GOT3 (cell line): Measurements from ENCODE around the gene PCLO.

Source experiments
- DNase-seq: peaks from one replicate; lab custom pipeline; 2025; ENCODE audit warnings: mixed read lengths; lab: John Stamatoyannopoulos, UW

Gene PCLO

GRCh38 chr7:82839063-82839462 lies 323.6 kb downstream of the PCLO start:
- no peak for DNase-seq

- no peak for DNase-seq
Observed at GRCh38 chr7:82838314-82838713, 324.4 kb downstream of the PCLO start.

- no peak for DNase-seq
Observed at GRCh38 chr7:82823073-82823472, 339.6 kb downstream of the PCLO start.

DNA sequence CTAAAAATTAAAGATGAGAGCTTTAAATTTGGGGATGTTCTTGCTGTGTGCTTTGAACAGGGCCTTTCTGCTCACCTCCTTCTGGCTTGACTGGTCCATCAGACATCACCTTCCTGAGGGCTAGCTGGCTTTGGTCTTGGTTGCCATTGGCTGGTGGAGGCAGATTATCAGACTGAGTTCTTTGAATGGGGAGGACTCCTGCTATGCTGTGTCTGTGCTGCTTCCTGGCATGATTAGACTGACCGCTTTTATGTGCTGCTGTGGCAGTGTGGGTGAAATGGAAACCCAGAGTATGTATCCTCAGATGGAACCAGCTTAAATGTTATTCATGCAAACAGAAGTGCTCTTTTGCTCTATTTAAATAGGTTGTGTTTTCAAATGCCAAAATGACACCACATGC lies 341.6 kb downstream of the PCLO start:
- no peak for DNase-seq

DNA sequence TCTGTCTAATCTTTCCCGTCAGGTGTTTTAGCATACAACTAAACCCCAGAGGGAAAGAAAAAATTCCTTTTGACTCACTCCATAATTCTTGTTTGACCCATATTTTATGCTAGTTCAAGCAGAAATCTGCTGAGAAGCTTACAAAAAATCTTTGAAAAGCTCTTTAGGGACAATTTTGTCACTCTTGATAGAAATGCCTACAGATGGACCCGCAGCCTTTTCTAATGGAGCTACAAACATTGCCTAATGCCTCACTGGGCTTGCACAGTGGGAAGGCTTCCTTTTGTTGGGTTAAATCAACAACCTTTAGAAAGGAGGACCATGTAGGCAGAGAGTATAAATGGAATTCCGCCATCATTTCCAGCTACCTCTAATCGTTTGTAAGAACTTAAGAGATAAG lies 344.5 kb downstream of the PCLO start:
- no peak for DNase-seq

DNA sequence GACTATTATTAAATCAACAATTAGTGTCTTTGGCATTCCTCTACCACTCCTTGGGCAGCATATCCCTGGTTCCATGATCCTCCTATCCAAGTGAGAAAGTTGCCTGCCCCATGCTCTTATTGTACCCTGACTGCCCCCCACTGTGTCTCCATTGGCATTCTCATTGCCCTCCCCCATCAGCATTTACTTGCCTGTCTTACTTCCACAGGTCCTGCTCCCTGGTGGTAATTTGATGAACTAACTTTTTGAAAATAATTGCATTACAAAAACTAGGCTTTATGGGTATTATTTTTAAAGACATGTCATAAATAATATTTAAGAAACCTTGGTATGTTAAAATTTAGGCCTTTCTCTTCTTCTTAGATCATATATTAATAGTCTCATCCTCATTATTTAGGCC lies 346.4 kb downstream of the PCLO start:
- no peak for DNase-seq

GRCh38 chr7:82810558-82811259 lies 352.0 kb downstream of the PCLO start:
- DNase-seq = no peak

DNA sequence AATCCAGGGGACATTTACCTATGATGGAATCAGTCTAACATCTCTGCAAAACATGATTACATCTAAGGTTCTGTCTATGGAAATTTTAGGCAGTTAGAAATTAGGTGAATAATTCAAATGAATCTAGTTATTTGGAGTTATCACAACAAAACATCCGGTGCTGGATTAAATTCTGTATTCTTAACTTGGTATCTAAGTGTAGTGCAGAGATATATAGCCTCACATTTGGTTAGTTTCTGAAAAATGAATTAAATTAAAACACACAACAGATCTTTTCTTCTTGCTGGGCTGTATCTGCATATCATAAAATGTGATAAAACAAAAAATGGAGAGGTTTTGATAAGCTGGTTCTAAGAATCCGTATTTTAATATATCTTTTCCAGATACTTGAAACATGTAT lies 354.1 kb downstream of the PCLO start:
- no peak for DNase-seq

GRCh38 chr7:82805527-82805960 lies 357.1 kb downstream of the PCLO start:
- DNase-seq = no peak

- no peak for DNase-seq
Observed at GRCh38 chr7:82803411-82803810, 359.3 kb downstream of the PCLO start.

DNA sequence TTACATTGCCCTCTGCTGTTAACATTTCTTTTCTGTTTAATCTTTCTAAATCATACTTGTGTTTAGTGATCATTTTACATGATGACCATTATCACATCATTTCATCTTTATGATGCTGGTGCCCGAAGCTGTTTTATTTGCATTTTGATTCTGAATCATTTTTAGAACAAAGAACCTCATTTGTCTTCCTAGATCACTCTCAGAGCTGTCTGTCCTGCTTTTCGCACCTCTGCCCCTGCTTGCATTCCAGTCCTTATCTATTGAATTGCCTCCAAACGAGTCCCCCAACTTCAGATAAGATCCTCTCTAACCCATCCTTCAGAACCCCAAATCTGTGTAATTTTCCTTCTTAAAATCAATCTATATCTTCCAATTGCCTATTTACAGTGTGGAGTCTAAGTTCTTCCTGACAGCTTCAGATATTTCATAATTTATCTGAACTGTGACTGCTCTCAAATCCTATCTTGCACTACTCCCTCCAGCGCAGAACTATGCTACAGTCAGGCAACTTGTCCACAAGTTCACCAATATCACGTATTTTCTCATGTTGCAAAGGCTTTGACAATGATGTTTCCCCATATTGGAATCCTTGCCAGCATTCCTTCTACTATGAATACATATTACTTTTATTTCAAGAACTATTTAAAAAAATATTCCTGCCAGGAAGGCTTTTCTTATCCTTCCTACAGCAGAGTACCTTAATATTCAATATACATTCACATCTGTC lies 372.6 kb downstream of the PCLO start:
- DNase-seq = no peak

DNA sequence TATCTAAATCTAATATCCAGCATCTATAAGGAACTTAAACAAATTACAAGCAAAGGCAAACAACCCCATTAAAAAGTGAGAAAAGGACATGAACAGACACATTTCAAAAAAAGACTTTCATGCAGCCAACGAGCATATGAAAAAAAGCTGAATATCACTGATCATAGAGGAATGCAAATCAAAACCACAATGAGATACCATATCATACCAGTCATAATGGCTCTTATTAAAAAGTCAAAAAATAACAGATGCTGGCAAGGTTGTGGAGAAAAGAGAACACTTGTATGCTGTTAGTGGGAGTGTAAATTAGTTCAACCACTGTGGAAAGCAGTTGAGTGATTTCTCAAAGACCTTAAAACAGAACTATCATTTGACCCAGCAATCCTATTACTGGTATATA lies 384.7 kb downstream of the PCLO start:
- no peak for DNase-seq

- DNase-seq = no peak
Observed at GRCh38 chr7:82762880-82763279, 399.8 kb downstream of the PCLO start.

GRCh38 chr7:82760831-82761230 lies 401.9 kb downstream of the PCLO start:
- no peak for DNase-seq

- no peak for DNase-seq
Observed at GRCh38 chr7:82760074-82760473, 402.6 kb downstream of the PCLO start.

GRCh38 chr7:82755705-82756551 lies 406.8 kb downstream of the PCLO start:
- DNase-seq = no peak

GRCh38 chr7:82750007-82750406 lies 412.7 kb downstream of the PCLO start:
- no peak for DNase-seq

DNA sequence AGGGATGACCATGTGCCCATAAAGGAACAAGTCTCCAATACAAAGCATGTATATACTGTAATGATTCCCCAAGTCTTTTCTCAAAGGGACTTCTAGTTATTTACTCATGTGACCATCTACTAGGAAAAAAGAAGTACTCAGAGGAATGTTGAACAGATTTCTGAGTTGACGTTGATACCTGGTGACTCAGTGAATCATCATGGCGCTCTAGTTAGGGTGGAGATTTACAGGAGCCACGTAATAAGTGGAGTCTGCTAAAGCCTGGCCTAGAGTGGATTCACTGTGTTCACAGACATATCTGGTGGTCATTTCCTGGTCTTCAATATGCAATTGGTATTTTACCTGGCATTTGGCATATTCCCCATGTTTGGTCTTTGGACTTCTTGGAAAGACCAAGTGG lies 416.9 kb downstream of the PCLO start:
- DNase-seq = no peak

DNA sequence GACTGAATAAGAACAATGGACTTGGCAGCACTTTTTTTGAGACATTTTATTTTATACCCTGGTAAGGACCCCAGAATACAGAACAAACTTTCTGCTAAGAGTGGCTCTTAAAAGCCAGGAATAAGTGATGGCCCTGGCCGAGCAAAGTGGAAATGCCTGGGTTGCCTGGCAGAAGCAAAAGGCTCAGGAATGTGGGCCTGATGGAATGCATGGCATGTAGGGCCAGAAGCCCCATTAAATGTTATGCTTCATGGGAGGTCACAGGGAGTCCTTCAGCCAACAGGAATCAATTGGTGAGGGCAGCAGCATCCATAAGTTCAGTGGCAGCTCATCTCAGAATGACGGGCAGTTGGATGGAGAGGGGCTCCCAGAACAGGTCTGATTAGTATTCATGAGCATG lies 417.6 kb downstream of the PCLO start:
- DNase-seq = no peak

- DNase-seq = no peak
Observed at GRCh38 chr7:82742163-82742562, 420.5 kb downstream of the PCLO start.

DNA sequence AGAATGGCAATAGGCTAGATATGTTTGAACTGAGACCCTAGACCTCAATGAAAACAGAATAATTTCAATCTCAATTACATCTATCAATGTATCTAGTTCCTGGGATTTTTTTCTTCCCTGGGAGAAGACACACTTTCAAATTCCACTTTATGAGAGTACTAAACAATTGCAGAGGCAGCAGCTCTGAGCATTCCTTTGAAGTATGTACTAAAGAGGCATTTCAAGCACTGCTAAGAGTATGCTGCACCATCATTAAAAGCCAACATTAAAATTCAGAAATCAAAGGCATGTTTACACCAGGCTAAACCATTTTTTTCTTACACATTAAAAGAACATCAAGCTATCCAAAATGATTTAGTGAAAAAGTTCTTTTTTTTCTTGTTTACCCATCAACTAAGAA lies 421.2 kb downstream of the PCLO start:
- DNase-seq = no peak

- no peak for DNase-seq
Observed at GRCh38 chr7:82740246-82740848, 422.3 kb downstream of the PCLO start.
